Naive B cell (primary cell): ENCODE data around the gene UGT3A2. TPM values are rescaled to one million over a fixed set of nuclear protein-coding genes. Genes with fewer than 3 reads are reported as not detected.

Experiments used
- ATAC-seq, 2 donors: fragments of 150-1000 bp; cut with Tn5 transposase; 2 replicates each; pipeline ENCODE4 v1.10.0; 2021; ENCODE audit warnings: low read depth in 2 of 2, mild to moderate bottlenecking in 2 of 2, moderate library complexity in 2 of 2
- DNase-seq: peaks from one replicate; pipeline ENCODE4 v3.0.0; 2022
- H3K27ac Mint-ChIP-seq, 6 donors: one replicate each; pipeline ENCODE4 v1.8.0; 2020 to 2022; ENCODE audit warnings: mild to moderate bottlenecking in 6 of 6, mixed read lengths in 6 of 6, moderate library complexity in 5 of 6, inconsistent platforms in 2 of 6
- H3K27me3 Mint-ChIP-seq, 3 donors: one replicate each; pipeline ENCODE4 v1.8.0; 2021 to 2022; ENCODE audit warnings: mixed read lengths in 3 of 3, mild to moderate bottlenecking in 1 of 3
- H3K36me3 Mint-ChIP-seq, 2 donors: one replicate each; pipeline ENCODE4 v1.8.0; 2020 to 2022; ENCODE audit warnings: mixed read lengths in 2 of 2, inconsistent platforms in 1 of 2, mild to moderate bottlenecking in 1 of 2
- H3K4me1 Mint-ChIP-seq, 3 donors: one replicate each; pipeline ENCODE4 v1.8.0; 2020 to 2022; ENCODE audit warnings: mixed read lengths in 3 of 3, inconsistent platforms in 1 of 3, mild to moderate bottlenecking in 1 of 3, moderate library complexity in 1 of 3
- H3K4me3 Mint-ChIP-seq, 8 donors: one replicate each; pipeline ENCODE4 v1.8.0; 2020 to 2022; ENCODE audit warnings: mild to moderate bottlenecking in 8 of 8, mixed read lengths in 8 of 8, moderate library complexity in 8 of 8, inconsistent platforms in 2 of 8
- H3K9me3 Mint-ChIP-seq, 7 donors: one replicate each; pipeline ENCODE4 v1.8.0; 2020 to 2022; ENCODE audit warnings: mixed read lengths in 7 of 7, mild to moderate bottlenecking in 5 of 7, inconsistent platforms in 2 of 7, moderate library complexity in 1 of 7
- polyA plus RNA-seq, 6 donors: library from polyadenylated mRNA; unstranded; fragments of 300-500 nt; fragmentation: Illumina TruSeq; gene quantifications; one replicate each; pipeline ENCODE4 v1.2.3, GENCODE V29; 2021; ENCODE audit warnings: low read depth in 6 of 6

Gene UGT3A2
- polyA plus RNA-seq = under 1 TPM in 1 of 6 donors, not detected in 5; 0.12 TPM

- no peaks in the 10 kb centered on the region for H3K36me3 Mint-ChIP-seq
- peaks cover 16 to 24% (median 17%) of the 10 kb centered on the region in 3 donors for H3K27me3 Mint-ChIP-seq
- peak within 1 kb of the TSS in 4 of 8 donors; percentile 16 to 63 (median 42) for H3K4me3 Mint-ChIP-seq
- H3K27ac Mint-ChIP-seq = no peak within 1 kb of the TSS
- H3K9me3 Mint-ChIP-seq = peaks cover 0 to 4% (median 0%) of the 10 kb centered on the region in 7 donors
- no peak for ATAC-seq
- peaks cover 14 to 29% (median 19%) of the 10 kb centered on the region in 3 donors for H3K4me1 Mint-ChIP-seq
- no peak for DNase-seq
Measured at GRCh38 chr5:36066540-36067210, at the start of gene UGT3A2. Gene UGT3A2, minus strand, starts transcription at chr5:36066882. Its CDS starts 93 bp downstream, at chr5:36066789.

GRCh38 chr5:36111238-36111637 is 44.6 kb upstream of the UGT3A2 start:
- peaks cover 50 to 58% of the 10 kb centered on the region in 2 donors for H3K36me3 Mint-ChIP-seq
- no peaks in the 10 kb centered on the region for H3K27me3 Mint-ChIP-seq
- no peaks in the 10 kb centered on the region for H3K4me1 Mint-ChIP-seq
- DNase-seq (no peak), ATAC-seq (no peak)
- peak overlapping the region in 1 of 6 donors; percentile 37 for H3K27ac Mint-ChIP-seq
- H3K4me3 Mint-ChIP-seq = no peak overlapping the region
- no peaks in the 10 kb centered on the region for H3K9me3 Mint-ChIP-seq

- H3K4me3 Mint-ChIP-seq = no peak overlapping the region
- H3K9me3 Mint-ChIP-seq = no peaks in the 10 kb centered on the region
- no peak overlapping the region for H3K27ac Mint-ChIP-seq
- no peak for ATAC-seq
- H3K27me3 Mint-ChIP-seq = no peaks in the 10 kb centered on the region
- H3K4me1 Mint-ChIP-seq = no peaks in the 10 kb centered on the region
- no peak for DNase-seq
- H3K36me3 Mint-ChIP-seq = peaks cover 51% of the 10 kb centered on the region in 2 donors
Measured at GRCh38 chr5:36108758-36109460, 42.2 kb upstream of the UGT3A2 start.

GRCh38 chr5:36105819-36106218 is 39.1 kb upstream of the UGT3A2 start:
- Mint-ChIP-seq H3K4me3 (no peak overlapping the region), H3K27me3 (no peaks in the 10 kb centered on the region), H3K27ac (peak overlapping the region in 1 of 6 donors; percentile 31), H3K9me3 (no peaks in the 10 kb centered on the region), H3K4me1 (no peaks in the 10 kb centered on the region), H3K36me3 (peaks cover 36 to 47% of the 10 kb centered on the region in 2 donors)
- DNase-seq (no peak), ATAC-seq (no peak)

- no peaks in the 10 kb centered on the region for H3K9me3 Mint-ChIP-seq
- H3K4me1 Mint-ChIP-seq = no peaks in the 10 kb centered on the region
- no peak overlapping the region for H3K27ac Mint-ChIP-seq
- DNase-seq (no peak), ATAC-seq (no peak)
- peaks cover 9 to 13% of the 10 kb centered on the region in 2 donors for H3K36me3 Mint-ChIP-seq
- H3K4me3 Mint-ChIP-seq = no peak overlapping the region
- H3K27me3 Mint-ChIP-seq = no peaks in the 10 kb centered on the region
Measured at GRCh38 chr5:36099748-36100147, 33.1 kb upstream of the UGT3A2 start.

GRCh38 chr5:36096486-36096885 is 29.8 kb upstream of the UGT3A2 start:
- ATAC-seq (no peak), DNase-seq (no peak)
- Mint-ChIP-seq H3K27ac (no peak overlapping the region), H3K4me1 (no peaks in the 10 kb centered on the region), H3K27me3 (no peaks in the 10 kb centered on the region), H3K4me3 (no peak overlapping the region), H3K36me3 (peaks cover 0 to 7% of the 10 kb centered on the region in 2 donors), H3K9me3 (peaks cover 0 to 6% (median 0%) of the 10 kb centered on the region in 7 donors)

GRCh38 chr5:36089989-36090388 is 23.3 kb upstream of the UGT3A2 start:
- Mint-ChIP-seq H3K9me3 (peaks cover 7 to 17% (median 13%) of the 10 kb centered on the region in 7 donors), H3K27me3 (no peaks in the 10 kb centered on the region), H3K4me1 (no peaks in the 10 kb centered on the region), H3K36me3 (peaks cover 0 to 5% of the 10 kb centered on the region in 2 donors), H3K4me3 (no peak overlapping the region), H3K27ac (peak overlapping the region in 1 of 6 donors; percentile 43)
- no peak for DNase-seq
- ATAC-seq = no peak

- H3K9me3 Mint-ChIP-seq = peaks cover 0 to 5% (median 4%) of the 10 kb centered on the region in 7 donors
- no peaks in the 10 kb centered on the region for H3K4me1 Mint-ChIP-seq
- peaks cover 0 to 2% of the 10 kb centered on the region in 2 donors for H3K36me3 Mint-ChIP-seq
- ATAC-seq (peak; percentile 48 to 68), DNase-seq (peak; percentile 14)
- peaks cover 6 to 17% (median 9%) of the 10 kb centered on the region in 3 donors for H3K27me3 Mint-ChIP-seq
- H3K27ac Mint-ChIP-seq = no peak overlapping the region
- peak overlapping the region in 1 of 8 donors; percentile 17 for H3K4me3 Mint-ChIP-seq
Measured at GRCh38 chr5:36079200-36079781, 12.6 kb upstream of the UGT3A2 start.

GRCh38 chr5:36078430-36078829 is 11.7 kb upstream of the UGT3A2 start:
- peaks cover 0 to 2% (median 1%) of the 10 kb centered on the region in 3 donors for H3K4me1 Mint-ChIP-seq
- ATAC-seq (no peak), DNase-seq (no peak)
- H3K36me3 Mint-ChIP-seq = no peaks in the 10 kb centered on the region
- H3K9me3 Mint-ChIP-seq = peaks cover 0 to under 1% (median 0%) of the 10 kb centered on the region in 7 donors
- no peak overlapping the region for H3K4me3 Mint-ChIP-seq
- H3K27me3 Mint-ChIP-seq = peaks cover 5 to 11% (median 6%) of the 10 kb centered on the region in 3 donors
- no peak overlapping the region for H3K27ac Mint-ChIP-seq

GRCh38 chr5:36073595-36074216 is 7.0 kb upstream of the UGT3A2 start:
- H3K9me3 Mint-ChIP-seq = no peaks in the 10 kb centered on the region
- H3K27ac Mint-ChIP-seq = peak overlapping the region in 2 of 6 donors; percentile 53 to 90
- DNase-seq = no peak
- peaks cover 8 to 19% (median 14%) of the 10 kb centered on the region in 3 donors for H3K4me1 Mint-ChIP-seq
- H3K36me3 Mint-ChIP-seq = no peaks in the 10 kb centered on the region
- H3K27me3 Mint-ChIP-seq = peaks cover 0 to 8% (median 0%) of the 10 kb centered on the region in 3 donors
- H3K4me3 Mint-ChIP-seq = no peak overlapping the region
- ATAC-seq = peak; percentile 48 to 55

GRCh38 chr5:36070687-36071571 is 4.2 kb upstream of the UGT3A2 start:
- H3K9me3 Mint-ChIP-seq = no peaks in the 10 kb centered on the region
- H3K4me3 Mint-ChIP-seq = peak overlapping the region; percentile 56 to 89 (median 76)
- peak overlapping the region in 4 of 6 donors; percentile 1 to 96 (median 46) for H3K27ac Mint-ChIP-seq
- DNase-seq (no peak), ATAC-seq (peak; percentile 40)
- H3K27me3 Mint-ChIP-seq = peaks cover 13 to 17% (median 16%) of the 10 kb centered on the region in 3 donors
- H3K4me1 Mint-ChIP-seq = peaks cover 14 to 33% (median 24%) of the 10 kb centered on the region in 3 donors
- H3K36me3 Mint-ChIP-seq = no peaks in the 10 kb centered on the region

GRCh38 chr5:36068751-36069281 is 2.1 kb upstream of the UGT3A2 start:
- Mint-ChIP-seq H3K4me1 (peaks cover 14 to 33% (median 24%) of the 10 kb centered on the region in 3 donors), H3K27ac (peak overlapping the region in 1 of 6 donors; percentile 59), H3K36me3 (no peaks in the 10 kb centered on the region), H3K9me3 (no peaks in the 10 kb centered on the region), H3K27me3 (peaks cover 16 to 24% (median 17%) of the 10 kb centered on the region in 3 donors), H3K4me3 (no peak overlapping the region)
- ATAC-seq = no peak
- no peak for DNase-seq
